Gastrocnemius medialis (tissue), 4 donors: ENCODE measurements around the gene GDA. TPM values are rescaled to one million over a fixed set of nuclear protein-coding genes. Genes with fewer than 3 reads are reported as not detected.
"Not testable (repeated sequence)": the region's sequence is repeated elsewhere in the genome, so short reads cannot be mapped to it uniquely, and the experiment has no call there.

Source experiments
- ATAC-seq, 2 donors: fragments of 150-250 bp; one replicate each; pipeline ENCODE4 v1.9.1; 2016
- DNase-seq, 2 donors: peaks; one replicate each; pipeline ENCODE4 v3.0.0-alpha.2; 2019
- H3K27ac ChIP-seq, 4 donors: fragments of 200-600 bp; sonication (generic); 1 replicate in 1 of 4; 2 replicates in 3 of 4; pipeline ENCODE4 v1.5.1; 2016 to 2018; ENCODE audit warnings: mild to moderate bottlenecking in 2 of 4, moderate library complexity in 1 of 4
- H3K27me3 ChIP-seq, 3 donors: fragments of 200-600 bp; sonication (generic) in 2 of 3; 1 replicate in 1 of 3; 2 replicates in 2 of 3; pipeline versions ENCODE4 v1.5.1 to v1.6.0; 2016 to 2019; ENCODE audit warnings: mild to moderate bottlenecking in 1 of 3, moderate library complexity in 1 of 3
- H3K36me3 ChIP-seq, 2 donors: fragments of 200-600 bp; sonication (generic) in 1 of 2; one replicate each; pipeline ENCODE4 v1.5.1; 2017 to 2018
- H3K4me1 ChIP-seq, 2 donors: fragments of 200-600 bp; sonication (generic) in 1 of 2; one replicate each; pipeline ENCODE4 v1.5.1; 2016 to 2017; ENCODE audit warnings: mild to moderate bottlenecking in 2 of 2
- H3K4me3 ChIP-seq, 4 donors: fragments of 200-600 bp; sonication (generic) in 3 of 4; 1 replicate in 1 of 4; 2 replicates in 3 of 4; pipeline ENCODE4 v1.5.1; 2016 to 2019; ENCODE audit warnings: mild to moderate bottlenecking in 2 of 4
- H3K9me3 ChIP-seq, 3 donors: fragments of 200-600 bp; sonication (generic) in 2 of 3; 1 replicate in 1 of 3; 2 replicates in 2 of 3; pipeline ENCODE4 v1.5.1; 2016 to 2019
- CTCF ChIP-seq, 5 experiments: fragments of 450-650 bp in 3 of 5; fragments of 200-600 bp in 2 of 5; sonication (generic) in 2 of 5; IDR thresholded peaks in 4 of 5; conservative IDR thresholded peaks in 1 of 5; 1 replicate in 4 of 5; 2 replicates in 1 of 5; pipeline ENCODE4 v1.5.1; 2016 to 2019; ENCODE audit warnings: antibody characterized with exemption in 5 of 5, mild to moderate bottlenecking in 3 of 5, moderate library complexity in 3 of 5
- POLR2A ChIP-seq, 2 donors: fragments of 450-650 bp; IDR thresholded peaks; one replicate each; pipeline ENCODE4 v1.6.1; 2017; ENCODE audit warnings: antibody characterized with exemption in 2 of 2, mild to moderate bottlenecking in 2 of 2, moderate library complexity in 2 of 2
- in situ Hi-C, 4 donors: fragments of 200-750 bp; cut with MboI; loops; one replicate each; pipeline versions ENCODE4 v1.15.0 to v1.8.0; 2017; ENCODE audit warnings: low sequenced_read_pairs in 4 of 4
- intact Hi-C: fragments of 100-400 bp; cut with DNase I; formaldehyde crosslinking; loops from one replicate; pipeline ENCODE4 v1.15.1; 2023; ENCODE audit warnings: low total_unique reads
- total RNA-seq, 4 donors: library from RNA; depleted of rRNA; stranded (reverse); fragments of >200 nt; gene quantifications; one replicate each; pipeline versions ENCODE4 v1.1.0 to v1.2.3, GENCODE V29; 2016

The GDA gene
- total RNA-seq, 4 donors from 2014 or later, result 0.62 to 2.5 (median 0.82) TPM; not detected in 1

GRCh38 chr9:72257814-72258213 is 108.6 kb downstream of the GDA start:
- DNase-seq (no peak), ATAC-seq (no peak)
- intact Hi-C loops (no loop called here), in situ Hi-C loops (loop anchor here in 2 of 4 donors (25.0 kb wide), 2 partner anchors 446 to 471 kb away; no protein-coding TSS in a partner anchor)
- TF ChIP-seq CTCF (IDR thresholded peaks at IDR 0.05 in 4 of 5, conservative IDR thresholded peaks at IDR 0.05 in 1 of 5), result no peak
- TF ChIP-seq POLR2A (IDR thresholded peaks at IDR 0.05), result no peak
- Histone ChIP-seq H3K27ac (no peak overlapping the region), H3K36me3 (no peaks in the 10 kb centered on the region), H3K9me3 (no peaks in the 10 kb centered on the region), H3K4me1 (no peaks in the 10 kb centered on the region), H3K27me3 (no peaks in the 10 kb centered on the region), H3K4me3 (no peak overlapping the region)

- DNase-seq, result no peak
- no peak for ATAC-seq
- no peaks in the 10 kb centered on the region for H3K9me3 ChIP-seq
- H3K4me3 ChIP-seq, result no peak overlapping the region
- intact Hi-C loops (no loop called here), in situ Hi-C loops (loop anchor here in 2 of 4 donors (25.0 kb wide), 2 partner anchors 450 to 475 kb away; no protein-coding TSS in a partner anchor)
- H3K27ac ChIP-seq, result no peak overlapping the region
- TF ChIP-seq POLR2A (IDR thresholded peaks at IDR 0.05), result no peak
- no peak for TF ChIP-seq CTCF (IDR thresholded peaks at IDR 0.05 in 4 of 5, conservative IDR thresholded peaks at IDR 0.05 in 1 of 5)
- H3K4me1 ChIP-seq, result no peaks in the 10 kb centered on the region
- H3K36me3 ChIP-seq, result no peaks in the 10 kb centered on the region
- no peaks in the 10 kb centered on the region for H3K27me3 ChIP-seq
Measured at GRCh38 chr9:72262063-72262462, 112.8 kb downstream of the GDA start.

- DNase-seq (no peak), ATAC-seq (no peak)
- no peaks in the 10 kb centered on the region for H3K9me3 ChIP-seq
- no peak overlapping the region for H3K27ac ChIP-seq
- intact Hi-C loops, result no loop called here
- no peak for TF ChIP-seq POLR2A (IDR thresholded peaks at IDR 0.05)
- TF ChIP-seq CTCF (IDR thresholded peaks at IDR 0.05 in 4 of 5, conservative IDR thresholded peaks at IDR 0.05 in 1 of 5), result no peak
- H3K27me3 ChIP-seq, result no peaks in the 10 kb centered on the region
- in situ Hi-C loops, result loop anchor here in 2 of 4 donors (25.0 kb wide), 2 partner anchors 451 to 476 kb away; no protein-coding TSS in a partner anchor
- H3K36me3 ChIP-seq, result no peaks in the 10 kb centered on the region
- no peak overlapping the region for H3K4me3 ChIP-seq
- H3K4me1 ChIP-seq, result no peaks in the 10 kb centered on the region
Measured at GRCh38 chr9:72263572-72263971, 114.3 kb downstream of the GDA start.

GRCh38 chr9:72268961-72269360 is 119.7 kb downstream of the GDA start:
- no peak overlapping the region for H3K4me3 ChIP-seq
- no peak for TF ChIP-seq POLR2A (IDR thresholded peaks at IDR 0.05)
- TF ChIP-seq CTCF (IDR thresholded peaks at IDR 0.05 in 4 of 5, conservative IDR thresholded peaks at IDR 0.05 in 1 of 5), result no peak
- H3K9me3 ChIP-seq, result no peaks in the 10 kb centered on the region
- ATAC-seq (no peak), DNase-seq (no peak)
- intact Hi-C loops (no loop called here), in situ Hi-C loops (loop anchor here in 2 of 4 donors (25.0 kb wide), 2 partner anchors 457 to 482 kb away; no protein-coding TSS in a partner anchor)
- no peaks in the 10 kb centered on the region for H3K4me1 ChIP-seq
- no peak overlapping the region for H3K27ac ChIP-seq
- no peaks in the 10 kb centered on the region for H3K36me3 ChIP-seq
- H3K27me3 ChIP-seq, result no peaks in the 10 kb centered on the region

- H3K9me3 ChIP-seq, H3K4me3 ChIP-seq, H3K4me1 ChIP-seq, intact Hi-C loops, H3K27me3 ChIP-seq, ATAC-seq, H3K27ac ChIP-seq, H3K36me3 ChIP-seq, DNase-seq: not testable (repeated sequence)
- in situ Hi-C loops, result loop anchor here (5.0 to 25.0 kb wide), 6 partner anchors 228 to 554 kb away; no protein-coding TSS in a partner anchor
Measured at GRCh38 chr9:72270359-72270758, 121.1 kb downstream of the GDA start.
